ENCODE measurements around the gene CLTCL1. TPM values are rescaled to one million over a fixed set of nuclear protein-coding genes. Genes with fewer than 3 reads are reported as not detected.
"Not testable (repeated sequence)": the region's sequence is repeated elsewhere in the genome, so short reads cannot be mapped to it uniquely, and the experiment has no call there.

The CLTCL1 gene
- total RNA-seq, 1 donor from 2014 or later, result 9.9 TPM

DNA sequence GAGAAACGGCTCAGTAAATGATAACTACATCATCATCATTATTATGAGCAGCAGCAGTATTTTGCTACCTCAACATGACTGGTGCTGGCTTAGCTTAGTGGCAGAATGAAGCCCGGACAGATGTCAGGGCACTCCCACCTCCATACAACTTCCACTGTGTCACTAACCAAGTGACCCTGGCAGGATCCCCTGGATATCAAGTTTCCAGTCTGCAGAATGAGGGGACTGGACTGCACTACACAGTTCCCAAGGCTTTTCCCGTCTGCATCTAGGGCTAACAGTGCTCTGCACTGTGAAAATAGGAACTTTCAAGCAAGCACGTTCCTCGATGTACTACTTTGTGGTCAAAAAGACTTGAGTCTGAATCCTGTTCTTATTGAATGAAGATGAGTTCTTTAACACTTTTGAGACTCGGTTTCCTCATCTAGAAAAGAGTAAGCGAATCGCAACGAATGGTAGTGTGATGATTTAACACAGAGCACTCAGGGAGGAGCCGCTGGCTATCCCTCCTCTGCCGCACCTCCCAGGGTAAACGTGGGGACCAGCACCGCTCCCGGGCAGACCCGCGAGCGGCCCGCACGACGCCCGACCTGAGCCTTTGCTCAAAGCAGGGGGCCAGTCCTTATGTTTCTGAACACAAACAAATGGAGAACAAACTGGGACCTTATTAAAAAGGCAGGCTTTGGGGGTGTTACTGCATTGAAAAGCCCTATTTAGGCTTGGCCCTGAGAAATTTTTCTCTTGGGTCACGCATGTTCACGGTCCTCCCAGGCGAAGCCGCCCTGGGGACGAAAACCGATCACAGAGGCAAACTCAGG, 910 bp downstream of the CLTCL1 start:
- DNase-seq (ENCODE audit: low spot score), result peak; percentile 6

- DNase-seq (ENCODE audit: low spot score), result peak; percentile 17
Measured at GRCh38 chr22:19289475-19290161, 1.9 kb downstream of the CLTCL1 start.

DNA sequence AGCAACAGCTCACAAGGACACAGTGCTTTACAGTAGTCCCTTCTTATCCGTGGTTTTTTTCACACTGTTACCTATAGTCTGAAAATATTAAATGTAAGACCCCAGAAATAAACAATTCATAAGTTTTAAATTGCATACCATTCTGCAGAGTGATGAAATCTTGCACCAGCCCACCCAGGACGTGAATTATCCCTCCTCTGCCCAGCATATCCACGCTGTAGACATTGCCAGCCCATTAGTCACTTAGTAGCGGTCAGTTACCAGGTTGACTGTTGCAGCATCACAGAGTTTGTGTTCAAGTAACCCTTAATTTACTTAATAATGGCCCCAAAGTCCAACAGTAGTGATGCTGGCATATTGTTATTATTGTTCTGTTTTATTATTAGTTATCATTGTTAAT, 3.6 kb downstream of the CLTCL1 start:
- DNase-seq (ENCODE audit: low spot score), result no peak

DNA sequence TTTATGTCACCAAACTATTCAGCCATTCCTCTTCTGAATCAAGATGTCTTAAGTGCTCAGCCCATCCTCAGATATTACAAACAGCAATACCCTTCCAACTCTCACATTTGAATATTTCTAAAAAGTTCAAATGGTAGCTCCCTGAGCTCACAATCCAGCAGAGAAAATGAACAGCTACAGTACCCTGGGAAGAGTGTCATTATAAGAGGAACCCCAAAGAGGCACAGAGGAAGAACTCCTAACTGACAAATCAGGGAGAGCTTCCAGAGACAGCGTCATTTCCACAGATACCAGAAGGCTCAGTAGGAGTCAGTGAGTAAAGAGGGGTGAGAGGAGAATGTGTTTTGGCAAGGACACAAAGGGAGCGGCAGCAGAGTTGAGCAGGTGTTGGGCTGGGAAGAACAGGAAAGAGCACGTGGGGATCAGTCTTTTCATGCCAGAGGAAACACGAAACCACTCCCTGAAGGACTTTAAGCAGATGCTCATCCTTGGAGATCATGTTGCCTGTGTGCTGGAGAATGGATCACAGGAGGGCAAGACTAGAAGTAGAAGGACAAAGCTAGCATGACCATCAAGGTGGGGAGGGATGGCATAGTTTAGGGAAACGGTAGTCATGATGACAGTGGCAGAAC, 4.3 kb downstream of the CLTCL1 start:
- DNase-seq (ENCODE audit: low spot score), result no peak

DNA sequence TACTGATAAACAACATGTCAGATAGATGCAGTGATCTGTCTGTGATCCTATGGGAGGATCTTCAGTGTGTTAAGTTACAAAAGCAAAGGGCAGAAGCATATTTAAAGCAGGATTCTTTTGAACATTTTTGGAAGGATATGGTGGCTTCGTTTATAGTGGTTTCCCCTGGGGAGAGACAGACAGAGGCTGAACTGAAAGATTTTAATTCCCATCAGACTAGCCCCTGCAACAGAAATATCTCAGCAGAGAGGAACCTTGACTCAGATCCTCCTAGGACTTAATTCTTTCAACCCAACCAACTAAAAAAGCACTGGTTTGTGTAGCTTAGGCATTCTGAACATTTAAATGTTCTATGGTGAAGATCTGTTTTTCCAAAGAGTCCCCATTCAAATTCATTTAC, 5.7 kb downstream of the CLTCL1 start:
- peak; percentile 46 for DNase-seq (ENCODE audit: low spot score)

- DNase-seq (ENCODE audit: low spot score), result not testable (repeated sequence)
Measured at GRCh38 chr22:19279143-19279542, 12.4 kb downstream of the CLTCL1 start.

- no peak for DNase-seq (ENCODE audit: low spot score)
Measured at GRCh38 chr22:19277785-19278184, 13.7 kb downstream of the CLTCL1 start.

DNA sequence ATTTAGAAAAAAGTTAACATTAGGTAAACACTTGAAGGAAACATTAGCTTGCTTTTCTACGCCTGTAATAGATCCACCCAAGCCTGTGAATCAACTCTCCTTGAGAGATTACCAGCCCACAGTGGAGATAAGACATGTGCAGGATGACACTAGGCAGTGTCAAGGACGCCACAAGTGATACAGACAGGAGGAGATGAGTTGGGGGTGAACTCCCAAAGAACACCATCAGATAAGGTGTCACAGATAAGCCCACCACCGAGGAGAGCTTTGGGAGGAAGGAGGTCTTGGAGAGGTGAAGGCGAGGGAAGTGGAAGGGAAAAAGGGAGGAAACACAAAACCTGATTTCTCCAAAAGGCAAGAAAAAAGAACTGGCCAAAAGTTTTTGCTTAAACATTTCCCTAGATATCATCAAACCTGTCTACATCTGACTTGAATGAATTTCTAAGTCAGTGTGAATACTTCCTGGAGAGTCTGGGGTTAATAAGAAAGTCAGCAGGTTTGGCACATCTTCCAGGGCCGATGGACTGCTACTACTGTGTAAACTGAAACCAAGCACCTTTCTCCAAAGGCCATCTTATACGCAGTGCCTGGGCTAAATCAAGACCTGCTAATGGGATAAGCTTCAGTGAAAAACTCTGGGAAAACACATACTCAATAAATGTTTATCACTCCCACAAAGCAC, 15.5 kb downstream of the CLTCL1 start:
- DNase-seq (ENCODE audit: low spot score), result no peak

DNA sequence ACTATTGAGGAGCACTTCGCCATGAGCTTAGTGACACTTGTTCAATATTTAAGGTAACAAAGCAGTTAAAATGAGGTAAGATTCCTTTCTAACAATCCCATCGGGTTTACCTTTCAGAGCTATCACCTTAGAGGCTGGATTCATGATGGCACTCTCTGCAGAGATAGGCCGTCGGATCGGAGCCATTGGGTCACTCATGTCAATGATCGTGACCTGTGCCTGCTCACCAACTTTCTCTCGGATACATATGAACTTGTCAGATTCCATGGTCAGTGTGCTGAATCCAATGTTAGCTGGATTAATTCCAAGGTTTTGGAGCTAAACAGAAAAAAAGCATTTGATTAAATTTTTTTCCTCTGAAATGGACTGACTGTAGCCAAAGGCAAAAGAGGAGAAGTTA, 16.0 kb downstream of the CLTCL1 start:
- DNase-seq (ENCODE audit: low spot score), result no peak

DNA sequence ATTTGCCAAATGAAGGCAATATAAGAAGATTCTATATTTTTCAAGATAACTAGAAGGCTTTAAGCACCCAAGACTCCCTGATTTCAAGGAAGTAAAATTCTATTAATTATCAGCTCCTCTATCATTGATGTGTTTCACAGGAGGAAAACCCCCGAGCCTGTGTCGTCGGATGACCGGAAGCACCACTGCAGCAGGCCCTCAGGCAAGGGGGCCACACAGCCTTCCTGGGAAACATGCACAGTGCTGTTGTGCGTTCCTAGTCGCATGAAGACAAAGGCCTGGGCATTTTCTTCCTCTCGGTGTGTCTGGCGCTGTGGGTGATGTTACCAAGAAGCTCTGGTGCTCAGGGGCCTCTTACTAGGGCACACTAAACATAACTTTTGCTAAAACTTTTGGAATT, 16.4 kb downstream of the CLTCL1 start:
- no peak for DNase-seq (ENCODE audit: low spot score)

DNA sequence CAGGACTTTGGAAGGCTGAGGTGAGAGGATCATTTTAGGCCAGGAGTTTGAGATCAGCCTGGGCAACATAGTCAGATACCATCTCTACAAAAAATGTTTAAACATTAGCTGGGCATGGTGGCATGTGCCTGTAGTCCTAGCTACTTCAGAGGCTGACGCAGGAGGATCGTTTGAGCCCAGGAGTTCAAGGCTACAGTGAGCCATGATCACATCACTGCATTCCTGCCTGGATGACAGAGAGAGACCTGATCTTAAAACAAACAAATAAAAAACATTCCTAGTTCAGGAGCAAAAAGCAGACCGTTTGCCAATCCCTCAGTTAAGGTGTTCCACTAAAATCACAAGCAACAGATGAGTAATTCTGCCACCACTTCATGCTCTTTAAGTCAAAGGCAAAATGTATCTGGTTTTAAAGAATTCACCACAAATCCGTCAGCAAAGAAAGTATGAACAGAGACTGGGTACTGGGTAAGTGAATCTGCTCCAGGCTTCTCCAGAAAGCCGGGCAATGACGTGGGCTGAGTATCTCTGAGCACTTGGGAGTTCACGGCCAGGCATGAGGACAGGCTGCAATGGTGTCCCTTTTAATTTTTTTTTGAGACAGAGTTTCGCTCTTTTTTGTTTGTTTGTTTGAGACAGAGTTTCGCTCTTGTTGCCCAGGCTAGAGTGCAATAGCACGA, 19.5 kb downstream of the CLTCL1 start:
- no peak for DNase-seq (ENCODE audit: low spot score)

GRCh38 chr22:19271273-19271855, 20.2 kb downstream of the CLTCL1 start:
- no peak for DNase-seq (ENCODE audit: low spot score)

DNA sequence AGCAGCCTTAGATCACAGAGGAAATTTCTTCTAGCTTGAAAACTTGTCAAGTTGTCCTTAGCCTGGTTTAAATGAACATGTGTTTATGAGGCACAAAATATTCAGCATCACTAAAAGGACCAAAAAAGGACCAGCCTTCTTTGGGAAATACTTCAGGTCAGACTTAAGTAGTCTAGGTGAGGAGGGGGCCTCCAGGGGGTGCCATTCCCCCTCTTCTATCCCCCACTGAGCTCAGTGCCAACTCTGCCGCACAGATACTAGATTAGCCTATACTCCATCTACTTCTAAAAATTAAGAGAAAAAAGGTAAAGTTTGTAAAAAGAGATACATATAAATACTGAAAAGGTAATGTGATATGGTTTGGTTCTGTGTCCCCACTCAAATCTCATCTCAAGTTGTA, 20.6 kb downstream of the CLTCL1 start:
- no peak for DNase-seq (ENCODE audit: low spot score)

DNA sequence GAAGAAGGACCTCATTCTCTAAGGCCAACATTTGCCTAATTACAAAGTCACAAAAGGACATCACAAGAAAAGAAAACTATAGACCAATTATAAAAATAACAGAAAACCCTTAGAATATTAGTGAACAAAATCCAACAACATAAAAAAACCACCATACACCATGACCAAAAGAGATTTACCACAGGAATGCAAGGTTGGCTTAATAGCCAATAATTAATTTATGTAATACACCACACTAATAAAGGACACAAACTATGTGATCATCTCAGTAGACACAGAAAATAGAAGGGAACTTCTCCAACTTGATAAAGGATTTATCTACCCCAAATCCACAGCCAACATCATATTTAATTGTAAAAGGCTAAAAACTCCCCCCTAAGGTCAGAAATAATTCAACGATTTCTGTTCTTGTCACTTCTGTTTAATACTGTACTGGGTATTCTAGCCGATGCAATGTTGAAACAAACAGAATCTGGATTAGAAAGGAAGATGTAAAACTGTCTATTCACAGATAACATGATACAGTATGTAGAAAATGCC, 24.9 kb downstream of the CLTCL1 start:
- DNase-seq (ENCODE audit: low spot score), result no peak

- DNase-seq (ENCODE audit: low spot score), result no peak
Measured at GRCh38 chr22:19265779-19266178, 25.7 kb downstream of the CLTCL1 start.

DNA sequence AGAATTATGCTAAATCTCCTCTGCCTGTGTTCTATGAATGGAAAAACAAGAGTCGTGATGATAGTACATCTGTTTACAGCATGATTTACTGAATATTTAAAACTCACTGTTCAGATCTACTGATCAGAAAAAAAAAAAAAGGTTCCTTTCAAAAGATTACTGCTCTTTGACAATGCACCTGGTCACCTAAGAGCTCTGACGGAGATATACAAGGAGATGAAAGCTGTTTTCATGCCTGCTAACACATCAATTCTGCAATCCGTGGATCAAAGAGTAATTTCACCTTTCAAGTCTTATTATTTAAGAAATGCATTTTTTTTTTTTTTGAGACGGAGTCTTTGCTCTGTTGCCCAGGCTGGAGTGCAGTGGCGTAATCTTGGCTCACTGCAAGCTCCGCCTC, 30.7 kb downstream of the CLTCL1 start:
- DNase-seq (ENCODE audit: low spot score), result no peak

DNA sequence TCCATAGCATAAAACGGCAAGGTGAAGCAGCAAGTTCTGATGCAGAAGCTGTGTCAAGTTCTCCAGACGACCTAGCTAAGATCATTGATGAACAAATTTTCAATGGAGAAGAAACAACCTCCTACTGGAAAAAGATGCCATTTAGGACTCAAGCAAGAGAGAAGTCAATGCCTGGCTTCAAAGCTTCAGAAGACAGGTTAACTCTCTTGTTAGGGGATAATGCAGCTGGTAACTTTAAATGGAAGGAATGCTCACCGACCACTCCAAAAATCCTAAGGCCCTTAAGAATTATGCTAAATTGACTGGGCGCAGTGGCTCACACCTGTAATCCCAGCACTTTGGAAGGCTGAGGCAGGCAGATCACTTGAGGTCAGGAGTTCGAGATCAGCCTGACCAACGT, 31.3 kb downstream of the CLTCL1 start:
- DNase-seq (ENCODE audit: low spot score), result no peak

GRCh38 chr22:19258968-19259288, 32.6 kb downstream of the CLTCL1 start:
- DNase-seq (ENCODE audit: low spot score), result not testable (repeated sequence)

GRCh38 chr22:19258371-19258770, 33.1 kb downstream of the CLTCL1 start:
- DNase-seq (ENCODE audit: low spot score), result no peak

DNA sequence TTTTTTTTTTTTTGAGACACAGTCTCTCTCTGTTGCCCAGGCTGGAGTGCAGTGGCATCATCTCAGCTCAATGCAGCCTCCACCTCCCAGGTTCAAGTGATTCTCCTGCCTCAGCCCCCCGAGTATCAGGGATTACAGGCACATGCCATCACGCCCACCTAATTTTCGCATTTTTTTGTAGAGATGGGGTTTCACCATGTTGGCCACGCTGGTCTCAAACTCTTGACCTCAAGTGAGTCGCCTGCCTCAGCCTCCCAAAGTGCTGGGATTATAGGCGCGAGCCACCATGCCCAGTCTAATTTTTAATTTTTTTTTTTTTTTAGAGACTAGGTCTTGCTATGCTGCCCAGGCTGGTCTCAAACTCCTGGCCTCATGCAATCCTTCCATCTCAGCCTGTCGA, 35.2 kb downstream of the CLTCL1 start:
- not testable (repeated sequence) for DNase-seq (ENCODE audit: low spot score)

GRCh38 chr22:19253143-19253542, 38.4 kb downstream of the CLTCL1 start:
- DNase-seq (ENCODE audit: low spot score), result no peak

Measured in umbilical cord (tissue), 2 donors.